CD8-positive, alpha-beta memory T cell (primary cell): ENCODE data around the gene SPRR2E. TPM values are rescaled to one million over a fixed set of nuclear protein-coding genes. Genes with fewer than 3 reads are reported as not detected.

Source experiments
- CTCF ChIA-PET: fragments of 350-600 bp; sonication (Branson Sonifier 250); formaldehyde crosslinking; loops from one replicate; lab custom pipeline; 2021; ENCODE audit warnings: antibody characterized with exemption; lab: Charles Lee
- POLR2A ChIA-PET: fragments of 350-600 bp; sonication (Branson Sonifier 250); formaldehyde crosslinking; loops from one replicate; lab custom pipeline; 2021; ENCODE audit warnings: antibody characterized with exemption; lab: Charles Lee
- DNase-seq, 5 donors: peaks; one replicate each; pipeline versions ENCODE4 v3.0.0 to v3.0.0-alpha.2; 2020 to 2022; ENCODE audit warnings: mixed read lengths in 1 of 5
- H3K27ac ChIP-seq: one replicate; pipeline ENCODE4 v1.7.0; 2013; ENCODE audit warnings: low read depth, mild to moderate bottlenecking, low read length, moderate library complexity
- H3K27me3 ChIP-seq: 2 replicates; pipeline ENCODE4 v1.7.0; 2013; ENCODE audit warnings: low read length, mild to moderate bottlenecking; ENCODE audit not compliant: insufficient read depth, poor library complexity, severe bottlenecking
- H3K36me3 ChIP-seq: 2 replicates; pipeline ENCODE4 v1.7.0; 2013; ENCODE audit warnings: mild to moderate bottlenecking, low read length, moderate library complexity; ENCODE audit not compliant: insufficient read depth
- H3K4me1 ChIP-seq: 2 replicates; pipeline ENCODE4 v1.7.0; 2013; ENCODE audit warnings: mild to moderate bottlenecking, low read length, moderate library complexity; ENCODE audit not compliant: insufficient read depth
- H3K4me3 ChIP-seq: 2 replicates; pipeline ENCODE4 v1.7.0; 2013; ENCODE audit warnings: mild to moderate bottlenecking, low read length
- H3K9me3 ChIP-seq: 2 replicates; pipeline ENCODE4 v1.7.0; 2013; ENCODE audit warnings: mild to moderate bottlenecking, low read length
- H3K27ac Mint-ChIP-seq, 8 donors: one replicate each; pipeline ENCODE4 v1.8.0; 2020 to 2021; ENCODE audit warnings: mixed read lengths in 8 of 8, mild to moderate bottlenecking in 6 of 8, inconsistent platforms in 3 of 8, moderate library complexity in 3 of 8
- H3K27me3 Mint-ChIP-seq, 2 donors: one replicate each; pipeline ENCODE4 v1.8.0; 2020 to 2021; ENCODE audit warnings: mixed read lengths in 2 of 2, mild to moderate bottlenecking in 1 of 2, moderate library complexity in 1 of 2
- H3K36me3 Mint-ChIP-seq, 3 donors: one replicate each; pipeline ENCODE4 v1.8.0; 2020 to 2021; ENCODE audit warnings: mixed read lengths in 3 of 3, inconsistent platforms in 1 of 3, mild to moderate bottlenecking in 1 of 3
- H3K4me1 Mint-ChIP-seq, 3 donors: one replicate each; pipeline ENCODE4 v1.8.0; 2020 to 2021; ENCODE audit warnings: mixed read lengths in 3 of 3, inconsistent platforms in 1 of 3, mild to moderate bottlenecking in 1 of 3
- H3K4me3 Mint-ChIP-seq, 7 donors: one replicate each; pipeline ENCODE4 v1.8.0; 2020 to 2021; ENCODE audit warnings: mixed read lengths in 7 of 7, mild to moderate bottlenecking in 6 of 7, moderate library complexity in 4 of 7, inconsistent platforms in 2 of 7
- H3K9me3 Mint-ChIP-seq, 5 donors: one replicate each; pipeline ENCODE4 v1.8.0; 2020 to 2022; ENCODE audit warnings: mixed read lengths in 5 of 5, mild to moderate bottlenecking in 3 of 5, moderate library complexity in 2 of 5, inconsistent platforms in 1 of 5
- polyA plus RNA-seq: library from polyadenylated mRNA; unstranded; fragments of 300-500 nt; fragmentation: Illumina TruSeq; gene quantifications from one replicate; pipeline ENCODE4 v1.2.3, GENCODE V29; 2021
- total RNA-seq, 2 experiments: library from RNA; stranded (reverse); gene quantifications; one replicate each; pipeline ENCODE4 v1.2.3, GENCODE V29; 2021

Gene SPRR2E
- total and polyA plus RNA-seq, 3 experiments from 2014 or later: not detected

DNA sequence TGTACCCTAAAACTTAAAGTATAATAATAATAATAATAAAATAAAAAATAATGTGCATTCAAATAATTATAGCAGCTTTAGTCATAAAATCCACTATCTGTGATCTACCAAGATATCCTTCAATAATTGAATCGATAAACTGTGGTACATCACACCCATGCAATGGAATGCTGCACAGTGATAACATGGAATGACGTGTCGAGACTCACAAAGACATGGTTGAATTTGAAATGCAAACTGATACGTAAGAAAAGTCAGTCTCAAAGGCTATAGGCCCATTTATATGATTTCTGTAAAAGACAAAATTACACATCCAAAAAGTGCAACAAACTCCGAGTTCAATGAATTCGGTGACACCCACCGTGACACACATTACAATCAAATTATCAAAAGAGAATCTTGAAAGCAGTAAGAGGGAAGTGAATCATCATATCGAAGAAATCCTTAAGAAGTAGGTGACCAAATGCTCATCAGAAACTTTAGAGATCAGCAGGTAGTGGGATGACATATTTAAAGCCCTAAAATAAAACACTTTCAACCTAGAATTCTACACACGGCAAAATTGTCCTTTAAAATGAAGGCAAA is 5.2 kb upstream of the SPRR2E start:
- CTCF ChIA-PET: no interaction called here
- no peaks in the 10 kb centered on the region for H3K4me1 Mint-ChIP-seq

DNA sequence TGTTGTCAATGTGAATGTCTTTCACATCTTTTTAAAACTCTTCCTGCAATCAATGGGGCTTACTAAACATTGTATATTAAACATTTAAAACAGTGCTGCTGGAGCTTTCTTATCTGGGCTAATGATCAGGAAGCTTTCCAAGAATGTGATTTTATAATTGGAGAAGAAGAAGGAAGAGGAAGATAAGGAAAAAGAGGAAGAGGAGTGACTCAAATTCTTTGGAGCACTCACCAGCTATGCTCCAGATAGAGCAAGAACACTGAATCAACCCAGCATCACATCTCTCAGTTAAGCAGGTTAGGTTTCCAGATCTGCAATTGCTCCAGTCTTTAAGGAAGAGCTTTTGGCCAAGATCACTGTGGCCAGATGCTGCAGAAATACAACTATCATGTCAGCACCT is 1.4 kb upstream of the SPRR2E start:
- Histone ChIP-seq H3K27ac (no peak overlapping the region), H3K9me3 (no peaks in the 10 kb centered on the region), H3K27me3 (peaks cover 5% of the 10 kb centered on the region), H3K4me3 (no peak overlapping the region), H3K4me1 (no peaks in the 10 kb centered on the region), H3K36me3 (no peaks in the 10 kb centered on the region)
- no peak for DNase-seq
- H3K36me3 Mint-ChIP-seq: no peaks in the 10 kb centered on the region
- CTCF ChIA-PET: no interaction called here
- no peaks in the 10 kb centered on the region for H3K9me3 Mint-ChIP-seq
- H3K27me3 Mint-ChIP-seq: peaks cover 3 to 25% of the 10 kb centered on the region in 2 donors
- H3K4me3 Mint-ChIP-seq: no peak overlapping the region
- POLR2A ChIA-PET: no interaction called here
- no peaks in the 10 kb centered on the region for H3K4me1 Mint-ChIP-seq
- no peak overlapping the region for H3K27ac Mint-ChIP-seq

More for the DNA sequence above, 5.2 kb upstream of the SPRR2E start:
- no peak for DNase-seq
- Mint-ChIP-seq H3K27me3 (peaks cover 8 to 36% of the 10 kb centered on the region in 2 donors), H3K9me3 (peaks cover 0 to 4% (median 0%) of the 10 kb centered on the region in 5 donors), H3K36me3 (no peaks in the 10 kb centered on the region), H3K27ac (no peak overlapping the region), H3K4me3 (no peak overlapping the region)
- H3K4me1 ChIP-seq: no peaks in the 10 kb centered on the region
- no peak overlapping the region for H3K27ac ChIP-seq
- H3K4me3 ChIP-seq: no peak overlapping the region
- no peaks in the 10 kb centered on the region for H3K9me3 ChIP-seq
- POLR2A ChIA-PET: no interaction called here
- H3K36me3 ChIP-seq: no peaks in the 10 kb centered on the region
- H3K27me3 ChIP-seq: peaks cover 5% of the 10 kb centered on the region

DNA sequence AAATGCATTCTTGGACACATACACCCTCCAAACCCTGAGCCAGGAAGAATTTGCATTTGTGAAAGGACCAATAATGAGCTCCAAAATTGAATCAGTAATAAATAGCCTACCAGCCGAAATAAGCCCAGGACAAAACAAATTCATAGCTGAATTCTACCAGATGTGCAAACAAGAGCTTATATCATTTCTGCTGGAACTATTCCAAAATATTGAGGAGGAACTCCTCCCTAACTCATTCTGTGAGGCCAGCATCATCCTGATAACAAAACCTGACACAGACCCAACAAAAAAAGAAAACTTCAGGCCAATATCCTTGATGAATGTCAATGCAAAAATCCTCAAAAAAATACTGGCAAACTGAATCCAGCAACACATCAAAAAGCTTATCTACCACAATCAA is 6.7 kb downstream of the SPRR2E start:
- H3K27ac Mint-ChIP-seq: no peak overlapping the region
- Histone ChIP-seq H3K9me3 (no peaks in the 10 kb centered on the region), H3K4me1 (no peaks in the 10 kb centered on the region), H3K27me3 (no peaks in the 10 kb centered on the region), H3K36me3 (no peaks in the 10 kb centered on the region), H3K27ac (no peak overlapping the region), H3K4me3 (no peak overlapping the region)
- H3K4me1 Mint-ChIP-seq: no peaks in the 10 kb centered on the region
- H3K4me3 Mint-ChIP-seq: no peak overlapping the region
- ChIA-PET POLR2A (no interaction called here), CTCF (no interaction called here)
- no peak for DNase-seq
- H3K36me3 Mint-ChIP-seq: no peaks in the 10 kb centered on the region
- H3K9me3 Mint-ChIP-seq: peaks cover 0 to 5% (median 0%) of the 10 kb centered on the region in 5 donors
- H3K27me3 Mint-ChIP-seq: peaks cover 10 to 25% of the 10 kb centered on the region in 2 donors

DNA sequence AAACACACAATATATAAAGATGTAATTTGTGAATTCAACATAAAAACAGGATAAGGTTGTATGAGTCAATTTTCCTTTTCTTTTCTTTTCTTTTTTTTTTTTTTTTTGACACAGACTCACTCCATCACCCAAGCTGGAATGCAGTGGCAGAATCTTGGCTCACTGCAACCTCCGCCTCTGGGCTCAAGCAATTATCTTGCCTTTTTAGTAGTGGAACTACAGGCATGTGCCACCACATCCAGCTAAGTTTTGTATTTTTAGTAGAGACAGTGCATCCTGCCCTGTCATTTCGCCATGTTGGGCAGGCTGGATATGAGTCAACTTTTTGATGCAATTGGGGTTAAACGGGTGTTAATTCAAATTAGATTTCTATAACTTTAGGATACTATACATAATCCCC is 12.6 kb downstream of the SPRR2E start:
- no peaks in the 10 kb centered on the region for H3K36me3 ChIP-seq
- H3K4me3 ChIP-seq: no peak overlapping the region
- no peak overlapping the region for H3K27ac ChIP-seq
- ChIA-PET CTCF (no interaction called here), POLR2A (no interaction called here)
- Mint-ChIP-seq H3K9me3 (peaks cover 0 to 15% (median 6%) of the 10 kb centered on the region in 5 donors), H3K4me3 (no peak overlapping the region), H3K36me3 (no peaks in the 10 kb centered on the region), H3K4me1 (no peaks in the 10 kb centered on the region), H3K27ac (no peak overlapping the region), H3K27me3 (peaks cover 10 to 32% of the 10 kb centered on the region in 2 donors)
- DNase-seq: no peak
- H3K27me3 ChIP-seq: no peaks in the 10 kb centered on the region
- no peaks in the 10 kb centered on the region for H3K9me3 ChIP-seq
- no peaks in the 10 kb centered on the region for H3K4me1 ChIP-seq

DNA sequence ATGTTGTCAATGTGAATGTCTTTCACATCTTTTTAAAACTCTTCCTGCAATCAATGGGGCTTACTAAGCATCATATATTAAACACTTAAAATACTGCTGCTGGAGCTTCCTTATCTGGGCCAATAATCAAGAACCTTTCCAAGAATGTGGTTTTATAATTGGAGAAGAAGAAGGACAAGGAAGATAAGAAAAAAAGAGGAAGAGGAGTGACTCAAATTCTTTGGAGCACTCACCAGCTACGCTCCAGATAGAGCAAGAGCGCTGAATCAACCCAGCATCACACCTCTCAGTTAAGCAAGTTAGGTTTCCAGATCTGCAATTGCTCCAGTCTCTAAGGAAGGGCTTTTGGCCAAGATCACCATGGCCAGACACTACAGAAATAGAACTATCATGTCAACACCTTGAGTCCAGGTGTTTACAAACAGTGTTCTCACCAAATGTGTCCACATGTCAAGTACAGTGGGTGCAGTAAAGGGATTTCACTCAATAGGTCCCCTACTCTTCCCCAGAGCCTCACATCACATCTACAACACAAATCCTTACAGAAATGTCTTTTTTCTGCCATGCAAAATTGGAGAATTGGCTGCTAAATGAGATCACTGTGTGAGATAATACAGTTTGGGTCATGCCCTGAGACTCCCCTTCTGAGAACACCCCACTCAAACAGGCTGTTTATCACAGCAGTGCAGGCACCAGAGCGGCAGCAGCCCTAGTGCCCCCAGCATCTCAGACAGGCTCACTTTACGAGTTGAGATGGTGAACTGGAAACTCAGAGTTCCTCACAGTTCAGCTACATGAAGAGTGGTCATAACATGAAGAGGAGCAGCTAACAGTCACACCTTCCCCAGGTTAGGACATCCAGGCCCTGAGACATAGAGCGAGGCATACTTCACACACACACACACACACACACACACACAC is 21.3 kb downstream of the SPRR2E start:
- Histone ChIP-seq H3K4me3 (no peak overlapping the region), H3K36me3 (no peaks in the 10 kb centered on the region), H3K4me1 (no peaks in the 10 kb centered on the region), H3K27ac (no peak overlapping the region), H3K9me3 (no peaks in the 10 kb centered on the region), H3K27me3 (no peaks in the 10 kb centered on the region)
- no peak for DNase-seq
- POLR2A ChIA-PET: no interaction called here
- H3K36me3 Mint-ChIP-seq: no peaks in the 10 kb centered on the region
- peaks cover 0 to 3% (median 0%) of the 10 kb centered on the region in 5 donors for H3K9me3 Mint-ChIP-seq
- no peaks in the 10 kb centered on the region for H3K4me1 Mint-ChIP-seq
- peaks cover 7% of the 10 kb centered on the region in 2 donors for H3K27me3 Mint-ChIP-seq
- H3K27ac Mint-ChIP-seq: no peak overlapping the region
- H3K4me3 Mint-ChIP-seq: no peak overlapping the region
- CTCF ChIA-PET: no interaction called here

DNA sequence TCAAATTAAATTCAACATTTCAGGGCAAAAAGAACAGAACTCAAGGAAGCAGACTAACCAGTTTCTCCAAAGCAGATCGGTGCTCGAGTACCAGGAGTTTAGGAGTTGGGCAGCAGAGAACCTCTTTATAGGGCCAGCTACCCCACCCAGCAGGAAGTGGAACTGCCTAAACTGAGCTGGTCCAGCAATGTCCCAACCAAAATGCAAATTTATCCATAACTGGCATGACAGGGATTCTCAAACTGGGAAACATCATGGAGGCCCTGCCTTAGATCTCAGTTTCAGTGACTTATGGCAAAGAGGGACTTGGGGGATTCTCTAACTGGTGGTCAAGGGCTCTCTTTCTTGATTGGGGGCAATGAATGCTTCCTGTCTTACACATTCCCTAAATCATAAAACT is 22.8 kb downstream of the SPRR2E start, which contains the start of gene SPRR2B:
Gene SPRR2B (minus strand): TSS at position 101 of the 400 bp plus-strand sequence. CDS start 772 bp downstream, outside the sequence.
- no peaks in the 10 kb centered on the region for H3K27me3 ChIP-seq
- H3K27ac Mint-ChIP-seq: peak within 1 kb of the TSS in 1 of 8 donors; percentile 29
- no peak for DNase-seq
- CTCF ChIA-PET: no interaction called here
- no peak within 1 kb of the TSS for H3K4me3 Mint-ChIP-seq
- H3K27ac ChIP-seq: no peak within 1 kb of the TSS
- no peaks in the 10 kb centered on the region for H3K9me3 Mint-ChIP-seq
- H3K4me1 Mint-ChIP-seq: no peaks in the 10 kb centered on the region
- H3K27me3 Mint-ChIP-seq: peaks cover 9% of the 10 kb centered on the region in 2 donors
- H3K4me1 ChIP-seq: no peaks in the 10 kb centered on the region
- no peak within 1 kb of the TSS for H3K4me3 ChIP-seq
- no peaks in the 10 kb centered on the region for H3K36me3 ChIP-seq
- POLR2A ChIA-PET: no interaction called here
- no peaks in the 10 kb centered on the region for H3K9me3 ChIP-seq
- H3K36me3 Mint-ChIP-seq: no peaks in the 10 kb centered on the region

DNA sequence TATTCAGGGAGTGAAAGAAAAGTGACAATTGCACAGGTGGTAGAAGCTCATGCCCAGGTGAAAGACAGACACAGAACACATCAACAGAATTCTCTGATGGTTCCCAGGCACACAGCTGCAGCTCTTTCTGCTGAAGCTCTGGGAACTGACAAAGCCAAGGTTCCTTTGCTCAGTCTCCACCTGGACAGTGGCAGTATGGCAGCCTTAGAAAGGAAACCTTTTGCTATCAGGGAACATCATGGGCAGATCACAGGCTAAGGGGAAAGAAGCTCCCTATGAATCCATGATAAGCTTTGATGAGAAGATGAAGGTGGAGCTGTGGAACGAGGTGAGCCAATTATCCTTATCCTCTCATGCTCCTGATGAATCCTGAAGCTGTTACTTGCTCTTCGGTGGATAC is 24.1 kb downstream of the SPRR2E start:
- Mint-ChIP-seq H3K27ac (peak overlapping the region in 1 of 8 donors; percentile 29), H3K36me3 (no peaks in the 10 kb centered on the region), H3K4me1 (no peaks in the 10 kb centered on the region), H3K4me3 (no peak overlapping the region), H3K27me3 (peaks cover 14% of the 10 kb centered on the region in 2 donors), H3K9me3 (no peaks in the 10 kb centered on the region)
- ChIA-PET CTCF (no interaction called here), POLR2A (no interaction called here)
- no peak overlapping the region for H3K27ac ChIP-seq
- DNase-seq: no peak
- no peaks in the 10 kb centered on the region for H3K4me1 ChIP-seq
- H3K27me3 ChIP-seq: no peaks in the 10 kb centered on the region
- no peaks in the 10 kb centered on the region for H3K9me3 ChIP-seq
- no peaks in the 10 kb centered on the region for H3K36me3 ChIP-seq
- no peak overlapping the region for H3K4me3 ChIP-seq
